Articular chondrocyte of knee joint (primary cell): ENCODE data around the gene CHRD. TPM values are rescaled to one million over a fixed set of nuclear protein-coding genes. Genes with fewer than 3 reads are reported as not detected.

Source experiments
- total RNA-seq: library from RNA; depleted of rRNA; stranded (reverse); fragments of >200 nt; gene quantifications from 2 replicates; pipeline ENCODE4 v1.2.3, GENCODE V29; 2012

Gene CHRD
- 1.7 and 4.7 TPM in 2 replicates for total RNA-seq

GRCh38 chr3:184379358-184380184, at the start of gene CHRD:
CHRD (plus strand) TSS chr3:184380054; CDS start chr3:184380319, 265 bp downstream.

GRCh38 chr3:184337399-184337714, 42.5 kb upstream of the CHRD start, which contains the start of gene FAM131A:
FAM131A (plus strand) TSS chr3:184337600; CDS start chr3:184337631, 31 bp downstream.

GRCh38 chr3:184361532-184361931, 18.3 kb upstream of the CHRD start, which contains the start of the genes CLCN2 and POLR2H:
CLCN2 (minus strand) TSS chr3:184361605; CDS start chr3:184361479, 126 bp downstream.
POLR2H (plus strand) TSS chr3:184361710; CDS start chr3:184363493, 1,783 bp downstream.

GRCh38 chr3:184377882-184378445, 1.9 kb upstream of the CHRD start, which contains the start of gene THPO:
THPO (minus strand) TSS chr3:184378207; CDS start chr3:184376259, 1,948 bp downstream.

Other genes starting within 250 kb of the CHRD start
- gene EIF2B5, start 244.7 kb upstream of the CHRD start, total RNA-seq = 26.8 and 27.6 TPM in 2 replicates
- 23.5 and 27.4 TPM in 2 replicates for gene DVL3, start 224.7 kb upstream of the CHRD start, total RNA-seq
- 386 and 454 TPM in 2 replicates for gene AP2M1, start 205.2 kb upstream of the CHRD start, total RNA-seq
- 34.4 and 35.1 TPM in 2 replicates for gene ABCF3, start 193.9 kb upstream of the CHRD start, total RNA-seq
- not detected in 2 replicates for gene VWA5B2, start 150.5 kb upstream of the CHRD start, total RNA-seq
- gene ALG3, start 131.1 kb upstream of the CHRD start, total RNA-seq = 26.4 and 30.1 TPM in 2 replicates
- 2.0 and 2.4 TPM in 2 replicates for gene EEF1AKMT4, start 130.4 kb upstream of the CHRD start, total RNA-seq
- gene CAMK2N2, start 118.5 kb upstream of the CHRD start, total RNA-seq = not detected in 2 replicates
- gene ECE2, start 104.0 kb upstream of the CHRD start, total RNA-seq = not detected in 2 replicates
- 218 and 257 TPM in 2 replicates for gene PSMD2, start 80.8 kb upstream of the CHRD start, total RNA-seq
- 233 TPM in 2 replicates for gene EIF4G1, start 65.4 kb upstream of the CHRD start, total RNA-seq
- 13.1 and 14.9 TPM in 2 replicates for gene FAM131A, start 42.5 kb upstream of the CHRD start, total RNA-seq
- 3.1 and 4.6 TPM in 2 replicates for gene CLCN2, start 18.4 kb upstream of the CHRD start, total RNA-seq
- gene POLR2H, start 18.3 kb upstream of the CHRD start, total RNA-seq = 57.0 and 86.0 TPM in 2 replicates
- gene THPO, start 1.8 kb upstream of the CHRD start, total RNA-seq = 0.76 and 0.78 TPM in 2 replicates
- gene EPHB3, start 181.7 kb downstream of the CHRD start, total RNA-seq = 8.5 and 10.1 TPM in 2 replicates